Measurements from ENCODE around the gene METTL9.

GRCh38 chr16:21602785-21603184, 3.4 kb downstream of the METTL9 start:
- no peak for TF ChIP-seq CEBPZ (IDR thresholded peaks at IDR 0.05; ENCODE audit: low read length)
- TF ChIP-seq ZFYVE20 (CRISPR knock-in tag; IDR thresholded peaks at IDR 0.05; ENCODE audit: borderline replicate concordance, low read depth), result no peak
- TF ChIP-seq GLI4 (CRISPR knock-in tag; IDR thresholded peaks at IDR 0.05; ENCODE audit: borderline replicate concordance), result no peak
- TF ChIP-seq TCF7 (IDR thresholded peaks at IDR 0.05; ENCODE audit: low read depth), result no peak
- TF ChIP-seq RCOR2 (CRISPR knock-in tag; IDR thresholded peaks at IDR 0.05), result no peak
- TF ChIP-seq HMGXB4 (CRISPR knock-in tag; IDR thresholded peaks at IDR 0.05; ENCODE audit: borderline replicate concordance in 1 of 2, low read depth in 1 of 2), result no peak
- no peak for TF ChIP-seq CTCF (CRISPR knock-in tag; IDR thresholded peaks at IDR 0.05)
- TF ChIP-seq CC2D1A (CRISPR knock-in tag; IDR thresholded peaks at IDR 0.05), result no peak
- no peak for TF ChIP-seq ZNF720 (CRISPR knock-in tag; IDR thresholded peaks at IDR 0.05)
- TF ChIP-seq TAF1 (CRISPR knock-in tag; IDR thresholded peaks at IDR 0.05), result no peak
- TF ChIP-seq ZKSCAN8 (CRISPR knock-in tag; IDR thresholded peaks at IDR 0.05; ENCODE audit: borderline replicate concordance), result no peak
- no peak for TF ChIP-seq RELA (CRISPR knock-in tag; IDR thresholded peaks at IDR 0.05)
- no peak for TF ChIP-seq ZNF432 (CRISPR knock-in tag; IDR thresholded peaks at IDR 0.05; ENCODE audit: borderline replicate concordance)

Measured in HepG2 (cell line).